Medulla oblongata (tissue), 1 donor: ENCODE data around the gene LRRC10B.

Experiments
- DNase-seq: peaks from one replicate; pipeline ENCODE4 v3.0.0-alpha.2; 2015; ENCODE audit errors: extremely low spot score

LRRC10B gene

DNA sequence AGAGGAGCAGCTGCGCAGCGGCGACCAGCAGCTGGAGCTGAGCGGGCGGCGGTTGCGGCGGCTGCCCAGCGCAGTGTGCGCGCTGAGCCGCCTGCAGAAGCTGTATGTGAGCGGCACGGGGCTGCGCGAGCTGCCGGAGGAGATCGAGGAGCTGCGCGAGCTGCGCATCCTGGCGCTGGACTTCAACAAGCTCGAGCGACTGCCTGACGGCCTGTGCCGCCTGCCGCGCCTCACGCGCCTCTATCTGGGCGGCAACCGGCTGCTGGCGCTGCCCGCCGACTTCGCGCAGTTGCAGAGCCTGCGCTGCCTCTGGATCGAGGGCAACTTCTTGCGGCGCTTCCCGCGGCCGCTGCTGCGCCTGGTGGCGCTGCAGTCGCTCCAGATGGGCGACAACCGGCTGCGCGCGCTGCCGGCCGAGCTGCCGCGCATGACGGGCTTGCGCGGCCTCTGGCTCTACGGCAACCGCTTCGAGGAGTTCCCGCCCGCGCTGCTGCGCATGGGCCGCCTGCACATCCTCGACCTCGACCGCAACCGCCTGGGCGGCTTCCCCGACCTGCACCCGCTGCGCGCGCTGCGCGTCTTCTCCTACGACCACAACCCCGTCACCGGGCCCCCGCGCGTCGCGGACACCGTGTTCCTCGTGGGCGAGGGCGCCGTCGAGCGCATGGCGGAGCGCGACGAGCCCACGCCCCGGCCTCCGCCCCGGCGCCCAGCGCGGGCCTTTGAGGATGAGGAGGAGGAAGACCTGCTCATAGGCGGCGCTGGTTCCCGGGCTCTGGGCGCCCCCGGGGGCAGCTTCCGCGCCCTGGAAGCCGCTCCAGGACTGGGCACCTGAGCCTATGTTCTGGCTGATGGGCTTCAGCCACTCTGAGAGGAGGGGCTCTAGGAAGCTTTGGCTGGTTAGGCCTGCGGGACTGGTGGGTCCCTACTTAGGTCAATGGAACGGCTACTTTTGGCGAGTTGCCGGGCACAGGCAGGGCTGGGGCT lies 787 bp downstream of the LRRC10B start:
- DNase-seq, result peak; percentile 37

GRCh38 chr11:61510166-61510919 lies 1.8 kb downstream of the LRRC10B start:
- DNase-seq, result no peak

DNA sequence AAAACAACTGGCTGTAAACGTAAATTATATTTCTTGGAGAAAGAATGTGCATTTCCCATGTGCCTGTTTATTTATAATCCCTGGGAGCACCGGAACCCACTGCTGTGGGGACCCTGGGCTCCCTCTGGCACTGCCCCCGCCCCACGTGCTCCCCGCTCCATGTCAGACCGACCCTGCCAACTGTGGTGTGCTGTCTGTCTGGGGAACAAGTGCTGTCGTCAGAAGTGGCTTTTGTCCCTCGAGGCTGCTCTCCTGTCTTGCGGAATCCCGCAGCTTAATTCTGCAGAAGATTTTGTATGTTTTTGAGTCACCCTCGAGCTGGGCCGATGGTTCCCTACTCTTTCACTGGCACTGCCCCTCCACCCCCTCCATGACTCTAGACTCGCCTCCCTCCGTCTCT lies 2.4 kb downstream of the LRRC10B start:
- DNase-seq, result no peak

GRCh38 chr11:61511383-61511782 lies 2.8 kb downstream of the LRRC10B start:
- no peak for DNase-seq

DNA sequence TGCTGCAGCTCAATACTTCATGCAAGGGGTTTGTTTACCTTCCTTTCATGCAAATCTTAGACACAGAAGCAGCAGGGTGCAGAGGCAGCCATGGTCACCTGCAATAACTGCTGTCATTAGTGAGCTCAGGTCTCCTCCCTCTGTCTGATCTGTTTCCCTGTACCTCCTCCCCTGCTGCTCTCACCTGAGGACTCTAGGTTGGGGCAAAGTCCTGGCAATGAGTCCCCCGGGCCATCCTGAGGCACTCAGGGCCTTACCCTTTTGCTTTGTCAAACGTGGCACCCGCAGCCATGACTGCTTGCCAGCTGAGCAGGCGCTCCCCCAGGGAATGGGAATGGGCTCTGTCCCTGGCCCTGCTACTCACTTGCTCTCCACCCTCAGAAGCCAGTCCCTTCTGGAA lies 3.9 kb downstream of the LRRC10B start:
- DNase-seq, result no peak

GRCh38 chr11:61513143-61513765 lies 4.7 kb downstream of the LRRC10B start:
- DNase-seq, result no peak

DNA sequence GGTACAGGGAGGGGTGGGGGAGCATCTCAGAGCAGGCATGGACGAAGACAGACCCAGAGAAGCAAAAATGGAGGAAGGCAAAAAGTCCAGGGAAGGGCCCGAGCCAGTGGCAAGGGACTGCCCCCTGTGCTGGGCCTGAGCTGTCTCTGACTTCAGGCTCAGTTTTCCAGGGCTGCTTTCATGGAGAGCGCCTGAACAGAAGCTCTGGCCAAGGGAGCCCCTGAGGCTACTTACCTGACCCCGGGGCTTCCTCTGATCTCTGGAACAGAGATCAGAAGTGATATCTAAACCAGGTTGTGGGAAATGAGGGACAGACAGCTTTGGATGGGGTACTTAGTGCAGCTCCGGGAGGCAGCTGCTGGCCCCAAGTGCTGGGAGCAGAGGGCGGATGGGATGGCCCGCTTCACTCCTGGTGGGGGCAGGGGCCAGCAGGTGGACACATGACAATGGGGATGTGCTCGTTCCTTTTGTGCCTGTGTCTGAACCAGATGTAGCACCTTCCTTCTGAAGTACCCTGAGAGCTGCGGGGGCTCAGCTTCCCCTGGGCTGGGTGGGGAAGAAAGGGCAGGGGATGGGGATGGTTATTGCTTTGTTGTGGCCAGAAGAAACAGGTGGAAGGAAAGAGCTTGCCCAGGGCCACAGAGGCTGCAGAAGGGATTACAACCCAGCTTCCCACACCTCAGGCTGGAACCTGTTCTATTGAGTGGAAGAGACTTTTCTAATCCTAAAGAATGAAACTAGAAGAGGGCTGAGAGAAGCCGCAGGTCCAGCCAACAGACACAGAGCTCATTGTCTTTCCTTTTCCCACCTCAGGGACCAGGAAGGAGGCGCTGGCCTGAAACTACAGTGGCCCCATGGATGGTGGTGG lies 5.7 kb downstream of the LRRC10B start:
- DNase-seq, result no peak

DNA sequence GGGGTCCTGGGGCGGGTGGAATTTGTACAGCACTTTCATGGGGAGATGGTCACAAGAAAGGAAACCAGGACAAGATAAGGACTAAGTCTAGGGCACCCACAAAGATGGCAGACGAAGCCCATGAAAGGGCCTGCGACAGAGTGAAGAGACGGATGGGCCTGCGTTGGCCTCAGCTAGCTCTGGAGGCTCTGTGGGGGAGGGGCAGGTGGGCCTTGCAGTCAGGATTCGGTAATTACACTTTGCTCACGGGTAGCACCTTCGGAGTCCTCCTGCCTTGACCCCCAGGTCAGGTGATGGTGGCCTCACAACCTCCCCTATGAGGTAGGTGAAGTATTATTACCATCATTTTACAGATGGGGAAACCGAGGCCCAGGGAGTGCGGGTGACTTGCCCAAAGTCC lies 7.1 kb downstream of the LRRC10B start:
- no peak for DNase-seq

- DNase-seq, result no peak
Measured at GRCh38 chr11:61516191-61516590, 7.6 kb downstream of the LRRC10B start.

DNA sequence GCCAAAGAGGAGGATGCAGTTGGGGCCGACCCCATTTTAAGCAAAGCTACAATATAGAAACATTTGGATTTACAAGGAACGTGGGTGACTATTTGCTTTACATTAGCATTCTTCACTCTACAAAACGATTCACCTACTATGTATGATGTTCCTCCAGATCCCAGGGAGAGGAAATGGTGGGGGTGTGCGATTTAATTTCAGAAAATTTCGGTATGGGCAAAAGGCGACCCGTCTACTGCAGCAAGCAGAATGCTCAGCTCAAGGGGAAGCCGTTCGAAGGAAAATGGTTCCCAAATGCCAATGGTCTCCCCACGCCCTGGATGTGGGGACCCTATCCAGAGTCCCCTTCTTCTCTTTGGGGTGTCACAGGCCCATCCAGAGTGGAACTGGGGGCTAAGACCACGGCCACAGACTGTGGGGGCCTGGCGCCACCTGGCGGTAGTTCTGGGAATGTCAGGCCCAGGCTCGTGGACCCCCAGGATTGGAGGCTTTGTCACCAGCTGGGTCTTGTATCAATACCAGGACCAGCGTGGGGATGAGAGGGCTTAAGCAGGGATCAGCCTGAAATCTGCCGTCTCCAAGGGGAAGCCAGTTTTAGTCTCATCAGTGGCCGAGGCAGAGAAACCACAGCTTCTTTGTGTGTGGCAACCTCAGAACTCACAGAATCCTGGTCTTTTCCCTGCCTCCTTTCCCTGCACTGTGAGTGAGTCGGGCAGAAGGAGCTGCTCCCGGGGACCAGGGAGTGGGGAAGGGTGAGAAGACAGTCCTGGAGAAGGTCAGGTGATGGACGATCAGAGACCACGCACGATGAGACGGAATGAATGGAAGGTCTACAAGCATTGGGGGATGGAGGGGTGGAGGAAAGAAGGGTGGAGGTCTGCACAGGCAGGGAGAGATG lies 8.4 kb downstream of the LRRC10B start:
- DNase-seq, result no peak

- DNase-seq, result no peak
Measured at GRCh38 chr11:61518032-61518795, 9.7 kb downstream of the LRRC10B start.

DNA sequence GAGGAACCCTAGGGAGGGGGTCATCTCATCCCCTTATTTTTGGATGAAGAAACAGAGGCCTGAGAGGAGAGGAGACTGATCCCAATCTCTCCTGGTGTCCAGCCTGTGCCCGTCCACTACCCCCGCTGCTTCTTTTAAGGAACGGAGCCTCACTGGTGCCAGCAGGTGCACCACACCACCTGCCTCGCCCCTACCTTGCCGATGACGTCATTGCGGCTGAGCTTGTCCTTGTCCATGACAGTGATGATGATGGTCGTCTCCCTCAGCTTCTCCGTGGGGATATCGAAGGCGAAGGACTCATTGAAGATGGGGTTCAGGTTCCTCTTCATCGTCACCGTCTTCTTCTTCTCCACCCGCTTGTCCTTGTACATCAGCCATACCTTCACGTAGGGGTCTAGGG lies 14.3 kb downstream of the LRRC10B start:
- no peak for DNase-seq

GRCh38 chr11:61524446-61524845 lies 15.9 kb downstream of the LRRC10B start:
- no peak for DNase-seq

- no peak for DNase-seq
Measured at GRCh38 chr11:61524963-61525587, 16.5 kb downstream of the LRRC10B start.

- no peak for DNase-seq
Measured at GRCh38 chr11:61526229-61526628, 17.7 kb downstream of the LRRC10B start.

GRCh38 chr11:61526956-61527731 lies 18.6 kb downstream of the LRRC10B start:
- DNase-seq, result no peak

DNA sequence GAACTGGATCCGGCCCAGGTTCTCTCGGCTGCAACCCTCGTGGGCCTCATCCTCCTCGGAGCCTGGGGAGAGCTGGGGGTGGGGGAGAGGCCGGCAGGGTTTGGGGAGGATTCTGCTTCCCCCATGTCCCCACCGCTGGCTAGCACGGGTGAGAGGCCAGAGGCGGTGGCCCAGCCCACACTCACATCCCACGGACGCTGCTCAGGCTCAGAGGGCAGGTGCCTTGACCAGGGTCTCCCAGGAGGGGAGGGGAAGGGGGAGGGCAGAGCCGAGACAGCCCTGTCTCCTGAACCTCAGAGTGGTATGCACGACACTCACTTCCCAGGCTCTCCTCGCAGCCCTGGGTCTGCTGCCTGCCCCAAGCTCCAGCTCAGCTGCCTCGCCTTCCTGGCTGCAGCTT lies 19.6 kb downstream of the LRRC10B start:
- DNase-seq, result no peak

- DNase-seq, result no peak
Measured at GRCh38 chr11:61529537-61530225, 21.1 kb downstream of the LRRC10B start.
